Upper lobe of right lung (tissue), 1 donor: ENCODE data around the gene VARS1. TPM values are rescaled to one million over a fixed set of nuclear protein-coding genes. Genes with fewer than 3 reads are reported as not detected.
"Not testable (repeated sequence)": the region's sequence is repeated elsewhere in the genome, so short reads cannot be mapped to it uniquely, and the experiment has no call there.

Experiments used
- ATAC-seq: fragments of 200-7000 bp; cut with Tn5 transposase; one replicate; pipeline ENCODE4 v1.9.1; 2020; ENCODE audit warnings: mild to moderate bottlenecking, moderate library complexity
- DNase-seq: peaks from one replicate; pipeline ENCODE4 v3.0.0-alpha.2; 2020
- H3K27ac ChIP-seq: fragments of 200-600 bp; one replicate; pipeline ENCODE4 v1.8.0; 2022
- H3K27me3 ChIP-seq: fragments of 200-600 bp; one replicate; pipeline ENCODE4 v1.8.0; 2022; ENCODE audit warnings: mild to moderate bottlenecking
- H3K36me3 ChIP-seq: fragments of 200-600 bp; one replicate; pipeline ENCODE4 v1.8.0; 2022
- H3K4me1 ChIP-seq: fragments of 200-600 bp; one replicate; pipeline ENCODE4 v1.8.0; 2022
- H3K4me3 ChIP-seq: fragments of 200-600 bp; one replicate; pipeline ENCODE4 v1.8.0; 2022; ENCODE audit warnings: mild to moderate bottlenecking
- H3K9me3 ChIP-seq: fragments of 200-600 bp; one replicate; pipeline ENCODE4 v1.8.0; 2022
- intact Hi-C: fragments of 100-400 bp; cut with DNase I; formaldehyde crosslinking; loops from one replicate; pipeline ENCODE4 v1.11.0; 2022
- total RNA-seq: library from RNA; stranded (reverse); fragmentation: NEBNext Ultra II Directional; extraction: Animal tissue kit (Norgen Biotek cat#: 25700); gene quantifications from one replicate; pipeline ENCODE4 v1.2.1, GENCODE V29; 2021
- TF ChIP-seq, protein P1 (sequence below): fragments of 200-600 bp; IDR thresholded peaks from one replicate; pipeline ENCODE4 v1.8.0; 2022; ENCODE audit warnings: antibody characterized with exemption
- donor health status: DM: no; HTN: yes; CAD: no; lungs with severe emphysema.

The VARS1 gene
- total RNA-seq, 1 donor from 2014 or later: 53.0 TPM

DNA sequence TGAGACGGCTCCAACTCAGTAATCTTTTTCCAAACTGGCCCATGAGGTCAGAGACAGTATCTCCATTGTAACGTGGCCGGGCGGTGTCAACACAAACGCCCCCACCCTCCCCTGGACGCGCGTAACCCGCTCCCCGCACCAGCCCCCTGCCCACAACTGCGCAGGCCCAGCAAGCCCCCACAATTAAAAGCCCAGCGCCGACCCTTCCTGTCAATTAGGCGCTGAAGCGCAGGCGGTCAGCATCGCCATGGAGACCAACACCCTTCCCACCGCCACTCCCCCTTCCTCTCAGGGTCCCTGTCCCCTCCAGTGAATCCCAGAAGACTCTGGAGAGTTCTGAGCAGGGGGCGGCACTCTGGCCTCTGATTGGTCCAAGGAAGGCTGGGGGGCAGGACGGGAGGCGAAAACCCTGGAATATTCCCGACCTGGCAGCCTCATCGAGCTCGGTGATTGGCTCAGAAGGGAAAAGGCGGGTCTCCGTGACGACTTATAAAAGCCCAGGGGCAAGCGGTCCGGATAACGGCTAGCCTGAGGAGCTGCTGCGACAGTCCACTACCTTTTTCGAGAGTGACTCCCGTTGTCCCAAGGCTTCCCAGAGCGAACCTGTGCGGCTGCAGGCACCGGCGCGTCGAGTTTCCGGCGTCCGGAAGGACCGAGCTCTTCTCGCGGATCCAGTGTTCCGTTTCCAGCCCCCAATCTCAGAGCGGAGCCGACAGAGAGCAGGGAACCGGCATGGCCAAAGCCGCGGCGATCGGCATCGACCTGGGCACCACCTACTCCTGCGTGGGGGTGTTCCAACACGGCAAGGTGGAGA lies 19.7 kb upstream of the VARS1 start, which contains the start of the genes HSPA1A and HSPA1L:
TSS of gene HSPA1A (plus strand) at position 519 of the 814 bp plus-strand sequence. CDS start at position 733, 214 bp downstream.
TSS of gene HSPA1L (minus strand) at position 259 of the 814 bp plus-strand sequence. CDS start 3,311 bp downstream, outside the sequence.
- H3K9me3 ChIP-seq: no peaks in the 10 kb centered on the region
- TF ChIP-seq, protein P1, sequence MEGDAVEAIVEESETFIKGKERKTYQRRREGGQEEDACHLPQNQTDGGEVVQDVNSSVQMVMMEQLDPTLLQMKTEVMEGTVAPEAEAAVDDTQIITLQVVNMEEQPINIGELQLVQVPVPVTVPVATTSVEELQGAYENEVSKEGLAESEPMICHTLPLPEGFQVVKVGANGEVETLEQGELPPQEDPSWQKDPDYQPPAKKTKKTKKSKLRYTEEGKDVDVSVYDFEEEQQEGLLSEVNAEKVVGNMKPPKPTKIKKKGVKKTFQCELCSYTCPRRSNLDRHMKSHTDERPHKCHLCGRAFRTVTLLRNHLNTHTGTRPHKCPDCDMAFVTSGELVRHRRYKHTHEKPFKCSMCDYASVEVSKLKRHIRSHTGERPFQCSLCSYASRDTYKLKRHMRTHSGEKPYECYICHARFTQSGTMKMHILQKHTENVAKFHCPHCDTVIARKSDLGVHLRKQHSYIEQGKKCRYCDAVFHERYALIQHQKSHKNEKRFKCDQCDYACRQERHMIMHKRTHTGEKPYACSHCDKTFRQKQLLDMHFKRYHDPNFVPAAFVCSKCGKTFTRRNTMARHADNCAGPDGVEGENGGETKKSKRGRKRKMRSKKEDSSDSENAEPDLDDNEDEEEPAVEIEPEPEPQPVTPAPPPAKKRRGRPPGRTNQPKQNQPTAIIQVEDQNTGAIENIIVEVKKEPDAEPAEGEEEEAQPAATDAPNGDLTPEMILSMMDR: no peak
- DNase-seq (peak; percentile 94), ATAC-seq (peak; percentile 89)
- peak within 1 kb of the TSS; percentile 67 for H3K4me3 ChIP-seq
- H3K27me3 ChIP-seq: no peaks in the 10 kb centered on the region
- no peaks in the 10 kb centered on the region for H3K36me3 ChIP-seq
- H3K27ac ChIP-seq: peak within 1 kb of the TSS; percentile 96
- intact Hi-C loops: no loop called here
- H3K4me1 ChIP-seq: peaks cover 35% of the 10 kb centered on the region

DNA sequence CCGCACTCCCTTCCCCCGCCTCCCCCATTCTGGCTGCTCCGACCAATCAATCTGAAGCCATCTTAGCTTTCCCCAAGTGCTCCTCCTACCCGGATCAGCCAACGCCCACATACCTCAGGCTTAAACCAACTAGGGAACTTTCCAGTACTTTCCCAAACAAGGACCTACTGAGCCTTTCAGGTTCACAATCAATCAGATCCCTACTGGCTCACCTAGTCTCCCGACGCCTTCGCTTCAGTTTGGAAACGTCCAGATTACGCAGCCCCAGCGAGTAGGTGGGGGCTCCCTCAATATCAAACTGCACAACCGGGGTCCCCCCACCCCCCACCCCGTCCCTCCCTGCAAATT lies 19.1 kb upstream of the VARS1 start:
- DNase-seq (peak; percentile 95), ATAC-seq (peak; percentile 91)
- no peaks in the 10 kb centered on the region for H3K27me3 ChIP-seq
- H3K36me3 ChIP-seq: no peaks in the 10 kb centered on the region
- H3K9me3 ChIP-seq: no peaks in the 10 kb centered on the region
- peak overlapping the region; percentile 96 for H3K27ac ChIP-seq
- TF ChIP-seq, protein P1: no peak
- H3K4me1 ChIP-seq: peaks cover 30% of the 10 kb centered on the region
- intact Hi-C loops: no loop called here
- peak overlapping the region; percentile 67 for H3K4me3 ChIP-seq

DNA sequence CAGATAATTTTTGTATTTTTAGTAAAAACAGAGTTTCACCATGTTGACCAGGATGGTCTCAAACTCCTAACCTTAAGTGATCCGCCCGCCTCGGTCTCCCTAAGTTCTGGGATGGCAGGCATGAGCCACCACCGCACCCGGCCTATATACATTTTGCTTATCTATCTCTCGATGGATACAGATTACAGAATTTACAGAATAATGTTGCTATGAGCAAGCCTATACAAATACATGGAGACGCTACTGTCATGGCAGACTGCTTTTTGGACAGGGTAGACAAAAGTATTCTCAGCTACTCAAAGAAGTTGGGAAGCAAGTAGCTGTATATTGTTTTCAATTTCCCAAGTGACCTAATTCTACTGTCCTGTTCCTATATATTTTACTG lies 17.9 kb upstream of the VARS1 start:
- intact Hi-C loops: no loop called here
- Histone ChIP-seq H3K4me3 (peak overlapping the region; percentile 67), H3K27ac (peak overlapping the region; percentile 96), H3K4me1 (peaks cover 18% of the 10 kb centered on the region), H3K9me3 (no peaks in the 10 kb centered on the region), H3K27me3 (no peaks in the 10 kb centered on the region), H3K36me3 (no peaks in the 10 kb centered on the region)
- peak; percentile 55 for DNase-seq
- ATAC-seq: no peak
- TF ChIP-seq, protein P1: no peak

DNA sequence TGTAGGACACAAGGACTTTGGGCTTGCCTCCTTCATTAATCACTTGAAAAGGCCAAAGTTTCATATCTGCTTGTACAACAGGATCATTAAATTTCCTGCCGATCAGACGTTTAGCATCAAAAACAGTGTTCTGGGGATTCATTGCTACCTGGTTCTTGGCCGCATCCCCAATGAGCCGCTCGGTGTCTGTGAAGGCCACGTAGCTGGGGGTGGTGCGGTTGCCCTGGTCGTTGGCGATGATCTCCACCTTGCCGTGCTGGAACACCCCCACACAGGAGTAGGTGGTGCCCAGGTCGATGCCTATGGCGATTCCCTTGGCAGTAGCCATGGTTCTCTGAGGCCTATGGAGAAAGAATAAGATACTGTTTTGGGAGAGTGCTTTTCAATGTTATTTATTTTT lies 16.1 kb upstream of the VARS1 start:
- H3K4me1 ChIP-seq: peaks cover 16% of the 10 kb centered on the region
- intact Hi-C loops: no loop called here
- H3K4me3 ChIP-seq: no peak overlapping the region
- H3K36me3 ChIP-seq: no peaks in the 10 kb centered on the region
- TF ChIP-seq, protein P1: no peak
- H3K27me3 ChIP-seq: no peaks in the 10 kb centered on the region
- DNase-seq (no peak), ATAC-seq (no peak)
- no peak overlapping the region for H3K27ac ChIP-seq
- H3K9me3 ChIP-seq: no peaks in the 10 kb centered on the region

DNA sequence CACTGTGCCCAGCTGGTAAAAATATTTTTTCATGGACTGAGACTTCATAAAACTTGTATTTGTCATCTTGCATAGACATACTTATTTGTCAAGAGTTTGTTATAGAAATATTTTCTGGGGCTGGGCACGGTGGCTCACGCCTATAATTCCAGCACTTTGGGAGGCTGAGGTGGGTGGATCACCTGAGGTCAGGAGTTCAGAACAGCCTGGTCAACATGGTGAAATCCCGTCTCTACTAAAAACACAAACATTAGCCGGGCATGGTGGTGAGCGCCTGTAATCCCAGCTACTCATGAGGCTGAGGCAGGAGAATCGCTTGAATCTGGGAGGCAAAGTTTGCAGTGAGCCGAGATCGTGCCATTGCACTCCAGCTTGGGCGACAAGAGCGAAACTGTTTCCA lies 13.0 kb upstream of the VARS1 start:
- H3K9me3 ChIP-seq, H3K36me3 ChIP-seq, ATAC-seq, H3K27me3 ChIP-seq, H3K27ac ChIP-seq, intact Hi-C loops, DNase-seq, H3K4me3 ChIP-seq: not testable (repeated sequence)
- peaks cover 20% of the 10 kb centered on the region for H3K4me1 ChIP-seq

DNA sequence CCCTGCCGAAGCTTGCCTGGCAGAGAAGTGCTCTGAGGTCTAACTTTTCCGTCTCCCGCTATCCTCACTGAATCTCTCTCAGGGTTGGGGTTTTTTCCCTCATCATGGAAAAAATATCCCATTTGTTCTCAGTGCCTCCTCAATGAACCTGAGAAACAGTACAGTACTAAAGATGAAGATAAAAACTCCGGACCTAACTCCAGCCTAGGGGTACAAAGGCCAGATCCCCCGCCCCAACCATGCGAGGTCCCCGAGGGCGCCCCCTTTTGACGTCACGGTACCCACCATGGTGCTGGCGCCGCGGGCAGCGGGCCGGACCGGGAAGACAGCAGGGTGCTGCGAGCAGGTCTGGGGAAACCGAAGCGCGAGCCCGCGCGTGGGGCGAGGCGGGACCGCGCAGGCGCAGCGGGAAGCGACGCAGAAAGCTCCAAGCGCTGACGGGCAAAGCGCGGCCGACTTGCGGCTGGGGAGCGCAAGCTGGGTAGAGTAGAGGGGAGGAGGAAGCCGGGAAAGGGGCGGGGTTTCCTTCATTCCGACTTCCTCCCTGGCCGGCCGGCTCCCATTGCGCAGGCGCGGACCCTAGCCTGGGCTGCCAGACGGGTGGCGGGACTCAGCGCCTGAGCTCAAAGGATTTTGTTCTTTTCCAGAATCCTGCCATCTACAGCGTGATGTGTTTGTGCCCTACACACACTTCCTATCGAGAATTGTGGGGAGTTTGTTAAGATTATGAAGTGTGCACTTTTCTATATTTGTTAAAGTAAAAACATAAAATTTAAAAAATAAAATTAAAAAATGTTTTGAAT lies 11.1 kb upstream of the VARS1 start, which contains the start of gene LSM2:
TSS of gene LSM2 (minus strand) at position 497 of the 803 bp plus-strand sequence. CDS start at position 288, 209 bp downstream.
- H3K9me3 ChIP-seq: no peaks in the 10 kb centered on the region
- H3K4me3 ChIP-seq: peak within 1 kb of the TSS; percentile 83
- TF ChIP-seq, protein P1: peak; percentile 34
- DNase-seq: peak; percentile 99
- intact Hi-C loops: no loop called here
- no peaks in the 10 kb centered on the region for H3K27me3 ChIP-seq
- H3K36me3 ChIP-seq: peaks cover 12% of the 10 kb centered on the region
- ATAC-seq: peak; percentile 100
- peak within 1 kb of the TSS; percentile 90 for H3K27ac ChIP-seq
- peaks cover 13% of the 10 kb centered on the region for H3K4me1 ChIP-seq
